RWPE1 (cell line): ENCODE results near the gene UTP4.

Experiments
- CTCF ChIA-PET: fragments of 350-600 bp; sonication (Branson Sonifier 250); formaldehyde crosslinking; extraction: SDS; loops from one replicate; lab custom pipeline; 2021; lab: Yijun Ruan, JAX
- POLR2A ChIA-PET: fragments of 400-600 bp; formaldehyde crosslinking; extraction: SDS; loops from one replicate; lab custom pipeline; 2020; ENCODE audit warnings: antibody characterized with exemption; ENCODE audit not compliant: low non-redundant PET; lab: Yijun Ruan, JAX
- DNase-seq: peaks from one replicate; pipeline ENCODE4 v3.0.0; 2012; ENCODE audit warnings: low spot score
- H3K27ac ChIP-seq: fragments of 450-650 bp; 2 replicates; pipeline ENCODE4 v1.5.1; 2017
- TF ChIP-seq, protein P1 (sequence below): fragments of 450-650 bp; conservative IDR thresholded peaks from 2 replicates; pipeline ENCODE4 v1.5.1; 2017; ENCODE audit warnings: low read depth, mild to moderate bottlenecking

UTP4 gene

DNA sequence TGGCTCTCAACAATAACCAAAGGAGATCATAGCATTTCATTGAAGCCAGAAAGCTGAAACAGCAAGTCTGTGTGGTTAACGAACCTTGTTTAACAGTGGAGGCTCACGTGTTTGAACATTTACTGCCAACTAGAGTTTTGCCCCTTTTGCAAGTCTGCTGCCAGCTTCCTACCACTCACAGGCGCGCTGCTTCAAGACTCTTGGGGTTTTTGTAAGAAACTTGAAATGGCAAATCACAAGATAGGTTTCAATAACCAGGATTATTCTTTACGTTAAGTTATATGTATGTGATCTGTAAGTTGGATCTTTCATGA lies 55.7 kb downstream of the UTP4 start:
- DNase-seq, result no peak
- TF ChIP-seq, protein P1, sequence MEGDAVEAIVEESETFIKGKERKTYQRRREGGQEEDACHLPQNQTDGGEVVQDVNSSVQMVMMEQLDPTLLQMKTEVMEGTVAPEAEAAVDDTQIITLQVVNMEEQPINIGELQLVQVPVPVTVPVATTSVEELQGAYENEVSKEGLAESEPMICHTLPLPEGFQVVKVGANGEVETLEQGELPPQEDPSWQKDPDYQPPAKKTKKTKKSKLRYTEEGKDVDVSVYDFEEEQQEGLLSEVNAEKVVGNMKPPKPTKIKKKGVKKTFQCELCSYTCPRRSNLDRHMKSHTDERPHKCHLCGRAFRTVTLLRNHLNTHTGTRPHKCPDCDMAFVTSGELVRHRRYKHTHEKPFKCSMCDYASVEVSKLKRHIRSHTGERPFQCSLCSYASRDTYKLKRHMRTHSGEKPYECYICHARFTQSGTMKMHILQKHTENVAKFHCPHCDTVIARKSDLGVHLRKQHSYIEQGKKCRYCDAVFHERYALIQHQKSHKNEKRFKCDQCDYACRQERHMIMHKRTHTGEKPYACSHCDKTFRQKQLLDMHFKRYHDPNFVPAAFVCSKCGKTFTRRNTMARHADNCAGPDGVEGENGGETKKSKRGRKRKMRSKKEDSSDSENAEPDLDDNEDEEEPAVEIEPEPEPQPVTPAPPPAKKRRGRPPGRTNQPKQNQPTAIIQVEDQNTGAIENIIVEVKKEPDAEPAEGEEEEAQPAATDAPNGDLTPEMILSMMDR, result no peak
- POLR2A ChIA-PET, result interaction anchor here (0.6 to 0.8 kb wide), 2 partner anchors 11 to 938 kb away, joined by 3 to 6 read pairs; no protein-coding TSS in a partner anchor
- H3K27ac ChIP-seq, result peak overlapping the region; percentile 89
- CTCF ChIA-PET, result interaction anchor here (0.5 to 1.1 kb wide), 3 partner anchors 97 to 1466 kb away, joined by 3 to 4 read pairs (median 3); no protein-coding TSS in a partner anchor

DNA sequence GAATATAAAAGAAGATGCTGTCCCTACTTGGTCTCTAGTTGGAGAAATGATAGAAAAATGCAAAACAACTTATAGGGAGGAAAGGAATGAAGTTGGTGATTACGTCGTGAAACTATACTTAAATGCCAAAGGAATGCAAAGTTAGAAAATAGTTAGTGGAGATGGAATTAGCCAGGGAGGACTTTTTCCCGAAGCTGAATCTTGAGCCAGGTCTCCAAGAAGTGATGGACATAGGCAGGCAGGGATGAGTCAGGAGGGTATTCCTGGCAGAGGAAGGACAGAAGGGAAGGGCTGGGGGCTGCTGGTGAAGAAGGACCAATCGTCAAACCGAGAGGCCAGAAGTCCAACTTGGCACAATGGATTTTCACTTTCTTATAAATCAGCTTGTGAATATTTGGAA lies 56.3 kb downstream of the UTP4 start:
- TF ChIP-seq, protein P1, result no peak
- POLR2A ChIA-PET, result no interaction called here
- CTCF ChIA-PET, result interaction anchor here (1.1 kb wide), 1 partner anchor 97 kb away, joined by 3 read pairs; no protein-coding TSS in a partner anchor
- H3K27ac ChIP-seq, result peak overlapping the region; percentile 42; the same call in 1 of the 2 replicates
- no peak for DNase-seq

DNA sequence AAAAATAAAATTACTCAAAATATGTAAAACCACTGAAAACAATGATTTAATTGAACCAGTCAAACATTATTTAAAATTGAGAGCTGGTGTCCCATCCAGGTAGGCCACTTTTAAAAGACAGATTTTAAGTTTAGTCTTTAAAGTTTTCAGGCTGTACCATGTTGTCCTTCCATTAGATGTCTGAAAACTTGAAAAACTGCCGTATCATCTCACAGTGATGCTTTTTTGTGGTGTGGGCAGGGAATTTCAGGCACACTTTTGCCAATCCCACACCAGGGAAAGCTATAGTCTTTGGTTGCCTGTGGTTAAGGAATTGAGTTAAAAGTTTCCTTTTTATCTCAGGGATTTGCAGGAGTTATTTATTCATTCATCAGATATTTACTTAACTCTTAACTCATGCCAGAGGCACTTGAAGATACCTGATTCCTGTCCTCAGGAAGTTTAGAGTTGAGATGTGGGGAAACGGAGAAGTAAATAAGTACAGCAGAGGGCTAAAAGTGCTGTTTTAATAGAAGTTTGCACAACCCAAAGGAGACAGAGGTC lies 57.7 kb downstream of the UTP4 start:
- ChIA-PET CTCF (no interaction called here), POLR2A (no interaction called here)
- no peak overlapping the region for H3K27ac ChIP-seq
- DNase-seq, result no peak
- TF ChIP-seq, protein P1, result no peak

DNA sequence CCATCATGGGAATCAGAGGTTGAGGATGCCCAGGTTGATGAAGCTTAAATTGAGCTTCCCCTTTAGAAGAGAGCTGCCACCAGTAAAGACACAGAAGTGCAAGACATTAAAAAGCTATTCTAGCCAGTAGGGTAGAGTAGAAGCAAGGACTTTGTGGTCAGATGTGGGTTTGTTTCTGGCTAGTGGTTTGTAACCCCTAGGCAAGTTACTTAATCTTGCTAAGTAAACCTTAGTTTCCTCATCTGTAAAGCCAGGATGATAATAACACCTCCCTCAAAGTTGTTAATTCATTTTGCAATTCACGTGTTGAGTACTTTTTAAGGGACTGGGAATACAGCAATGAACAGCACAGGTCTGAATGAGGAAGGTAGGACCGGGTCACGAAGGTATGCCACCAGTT lies 58.1 kb downstream of the UTP4 start:
- POLR2A ChIA-PET, result no interaction called here
- CTCF ChIA-PET, result no interaction called here
- TF ChIP-seq, protein P1, result no peak
- DNase-seq, result no peak
- H3K27ac ChIP-seq, result no peak overlapping the region

DNA sequence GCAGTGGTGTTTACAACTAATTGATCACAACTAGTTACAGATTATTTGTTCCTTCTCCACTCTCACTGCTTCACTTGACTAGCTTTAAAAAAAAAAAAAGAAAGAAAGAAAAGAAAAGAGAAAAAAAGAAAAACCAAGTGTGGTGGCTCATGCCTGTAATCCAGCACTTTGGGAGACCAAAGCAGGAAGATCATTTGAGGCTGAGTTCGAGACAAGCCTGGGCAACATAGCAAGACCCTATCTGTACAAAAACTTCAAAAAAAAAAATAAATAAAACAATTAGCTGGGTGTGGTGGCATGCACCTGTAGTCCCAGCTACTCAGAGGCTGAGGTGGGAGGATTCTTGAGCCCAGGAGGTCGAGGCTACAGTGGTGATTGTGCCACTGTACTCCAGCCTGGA lies 58.7 kb downstream of the UTP4 start:
- H3K27ac ChIP-seq, result no peak overlapping the region
- CTCF ChIA-PET, result no interaction called here
- TF ChIP-seq, protein P1, result no peak
- POLR2A ChIA-PET, result no interaction called here
- DNase-seq, result no peak

DNA sequence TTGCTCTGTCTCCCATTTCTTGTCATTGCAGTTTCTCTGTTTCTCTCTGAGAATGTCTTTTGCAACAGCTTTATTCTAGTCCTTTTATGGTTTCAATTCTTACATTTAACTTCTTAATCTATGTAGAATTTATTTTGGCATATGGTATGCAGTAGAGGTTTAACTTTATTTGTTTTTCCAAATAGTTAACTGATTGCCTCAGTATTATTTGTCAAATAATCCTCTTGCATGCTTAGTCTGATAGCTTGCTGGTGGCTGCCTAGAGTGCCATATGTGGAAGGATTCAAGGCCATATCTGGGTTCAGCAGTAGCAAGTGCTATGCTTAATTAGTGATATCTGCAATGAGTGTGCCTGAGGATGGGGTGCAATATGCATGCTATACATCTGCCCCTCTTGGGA lies 61.4 kb downstream of the UTP4 start:
- CTCF ChIA-PET, result no interaction called here
- POLR2A ChIA-PET, result no interaction called here

More for the DNA sequence above, 61.4 kb downstream of the UTP4 start:
- TF ChIP-seq, protein P1, result no peak
- no peak for DNase-seq
- no peak overlapping the region for H3K27ac ChIP-seq
